AG09309 (cell line): ENCODE measurements around the gene PIH1D1.

ENCODE experiments used
- DNase-seq: peaks from one replicate; pipeline ENCODE4 v3.0.0-alpha.2; 2010; ENCODE audit warnings: low read depth
- H3K4me3 ChIP-seq: 2 replicates; pipeline ENCODE4 v1.5.1; 2011; ENCODE audit warnings: mild to moderate bottlenecking, low read depth, low read length, moderate library complexity; ENCODE audit not compliant: control insufficient read depth
- TF ChIP-seq, protein P1 (sequence below): IDR thresholded peaks from 2 replicates; pipeline ENCODE4 v1.5.1; 2011; ENCODE audit warnings: mild to moderate bottlenecking, low read depth, low read length, inconsistent platforms; ENCODE audit not compliant: insufficient read depth, control insufficient read depth; ENCODE audit errors: missing control alignments

PIH1D1 gene

GRCh38 chr19:49422407-49423070 is 29.1 kb downstream of the PIH1D1 start:
- DNase-seq: no peak
- TF ChIP-seq, protein P1, sequence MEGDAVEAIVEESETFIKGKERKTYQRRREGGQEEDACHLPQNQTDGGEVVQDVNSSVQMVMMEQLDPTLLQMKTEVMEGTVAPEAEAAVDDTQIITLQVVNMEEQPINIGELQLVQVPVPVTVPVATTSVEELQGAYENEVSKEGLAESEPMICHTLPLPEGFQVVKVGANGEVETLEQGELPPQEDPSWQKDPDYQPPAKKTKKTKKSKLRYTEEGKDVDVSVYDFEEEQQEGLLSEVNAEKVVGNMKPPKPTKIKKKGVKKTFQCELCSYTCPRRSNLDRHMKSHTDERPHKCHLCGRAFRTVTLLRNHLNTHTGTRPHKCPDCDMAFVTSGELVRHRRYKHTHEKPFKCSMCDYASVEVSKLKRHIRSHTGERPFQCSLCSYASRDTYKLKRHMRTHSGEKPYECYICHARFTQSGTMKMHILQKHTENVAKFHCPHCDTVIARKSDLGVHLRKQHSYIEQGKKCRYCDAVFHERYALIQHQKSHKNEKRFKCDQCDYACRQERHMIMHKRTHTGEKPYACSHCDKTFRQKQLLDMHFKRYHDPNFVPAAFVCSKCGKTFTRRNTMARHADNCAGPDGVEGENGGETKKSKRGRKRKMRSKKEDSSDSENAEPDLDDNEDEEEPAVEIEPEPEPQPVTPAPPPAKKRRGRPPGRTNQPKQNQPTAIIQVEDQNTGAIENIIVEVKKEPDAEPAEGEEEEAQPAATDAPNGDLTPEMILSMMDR: peak; percentile 22
- no peak overlapping the region for H3K4me3 ChIP-seq

- no peak overlapping the region for H3K4me3 ChIP-seq
- TF ChIP-seq, protein P1: no peak
- DNase-seq: no peak
These were observed 29.8 kb downstream of the PIH1D1 start for GRCh38 chr19:49421878-49422202.

GRCh38 chr19:49421039-49421877 is 30.4 kb downstream of the PIH1D1 start:
- H3K4me3 ChIP-seq: no peak overlapping the region
- DNase-seq: no peak
- TF ChIP-seq, protein P1: no peak

DNA sequence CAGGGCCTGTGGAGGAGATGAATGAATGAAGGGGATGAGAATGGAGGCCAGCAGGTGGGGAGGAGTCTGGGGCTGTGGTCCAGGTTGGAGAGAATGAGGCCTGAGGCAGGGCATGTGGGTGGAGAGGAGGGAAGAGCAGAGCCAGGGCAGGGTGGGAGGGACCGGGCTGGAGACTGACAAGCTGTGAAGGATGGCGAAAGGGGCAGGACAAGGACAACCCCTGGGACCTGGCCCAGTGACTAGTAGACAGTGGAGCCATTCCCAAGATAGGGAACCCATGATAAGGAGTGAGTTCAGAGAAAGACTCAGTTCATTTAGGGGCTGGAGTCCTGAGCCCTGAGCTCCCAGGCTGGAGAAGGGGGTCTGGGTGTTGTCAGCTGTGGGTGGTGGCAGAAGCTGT is 31.4 kb downstream of the PIH1D1 start:
- no peak overlapping the region for H3K4me3 ChIP-seq
- TF ChIP-seq, protein P1: no peak
- DNase-seq: no peak

DNA sequence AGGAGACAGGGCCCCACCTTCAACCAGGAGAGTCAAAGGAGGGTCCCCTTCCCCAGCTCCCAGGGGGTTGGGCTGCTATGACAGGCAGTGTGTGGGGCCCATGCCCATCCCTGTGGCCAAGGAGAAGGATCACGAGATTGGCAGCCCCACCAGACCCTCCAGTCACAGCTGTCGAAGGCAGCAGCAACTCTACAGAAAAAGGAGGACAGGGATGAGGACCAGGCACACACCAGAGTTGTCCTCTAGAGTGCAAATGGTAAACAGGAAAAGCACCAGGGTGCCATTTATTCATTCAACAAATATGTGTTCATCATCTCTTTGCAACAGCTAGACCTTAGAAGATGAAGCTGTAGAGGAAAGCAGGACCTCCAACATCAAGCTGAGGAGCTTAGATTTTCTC is 32.4 kb downstream of the PIH1D1 start:
- no peak for DNase-seq

DNA sequence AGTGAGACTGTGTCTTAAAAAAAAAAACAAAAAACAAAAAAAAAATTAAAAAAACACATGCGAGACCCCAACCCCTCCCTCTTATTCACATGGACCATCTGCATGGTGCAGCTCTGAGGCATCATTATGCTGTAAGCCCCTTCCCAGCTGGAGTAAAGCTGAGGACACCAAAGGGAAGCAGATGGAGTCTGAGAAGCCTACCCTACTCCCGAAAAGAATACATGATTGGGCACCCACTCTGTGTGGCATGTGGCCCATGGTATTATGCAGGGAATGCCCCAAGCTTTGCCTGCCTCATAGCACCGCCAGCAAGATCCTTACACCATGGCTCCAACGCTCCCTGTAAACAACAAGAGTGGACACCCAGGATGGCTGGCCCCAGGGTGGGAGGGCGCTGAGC is 33.1 kb downstream of the PIH1D1 start:
- no peak for DNase-seq
- no peak overlapping the region for H3K4me3 ChIP-seq
- TF ChIP-seq, protein P1: no peak

More for the DNA sequence above, 32.4 kb downstream of the PIH1D1 start:
- H3K4me3 ChIP-seq: no peak overlapping the region
- TF ChIP-seq, protein P1: no peak
